ENCODE data around the gene S100B.

Gene S100B

DNA sequence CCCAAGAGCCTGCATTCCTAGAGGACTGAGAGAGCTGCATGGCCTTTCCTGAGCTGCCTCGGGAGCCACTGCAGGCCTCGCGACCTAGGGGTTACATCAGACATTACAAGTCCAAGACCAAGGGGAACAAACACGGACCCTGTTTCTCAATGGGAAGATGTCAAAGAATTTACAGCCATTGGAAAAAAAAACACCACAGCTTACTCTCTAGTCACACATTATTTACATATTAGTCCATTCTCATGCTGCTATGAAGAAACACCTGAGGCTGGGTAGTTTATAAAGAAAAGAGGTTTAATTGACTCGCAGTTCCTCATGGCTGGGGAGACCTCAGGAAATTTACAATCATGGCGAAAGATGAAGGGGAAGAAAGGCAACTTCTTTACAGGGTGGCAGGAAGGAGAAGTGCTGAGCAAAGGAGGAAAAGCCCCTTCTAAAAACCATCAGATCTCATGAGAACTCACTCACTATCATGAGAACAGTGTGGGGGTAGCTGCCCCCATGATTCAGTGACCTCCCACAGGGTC, 22.2 kb upstream of the S100B start:
- no peak for FAIRE-seq
- DNase-seq (ENCODE audit: insufficient read length, low spot score) = no peak
- TF ChIP-seq, protein P1, sequence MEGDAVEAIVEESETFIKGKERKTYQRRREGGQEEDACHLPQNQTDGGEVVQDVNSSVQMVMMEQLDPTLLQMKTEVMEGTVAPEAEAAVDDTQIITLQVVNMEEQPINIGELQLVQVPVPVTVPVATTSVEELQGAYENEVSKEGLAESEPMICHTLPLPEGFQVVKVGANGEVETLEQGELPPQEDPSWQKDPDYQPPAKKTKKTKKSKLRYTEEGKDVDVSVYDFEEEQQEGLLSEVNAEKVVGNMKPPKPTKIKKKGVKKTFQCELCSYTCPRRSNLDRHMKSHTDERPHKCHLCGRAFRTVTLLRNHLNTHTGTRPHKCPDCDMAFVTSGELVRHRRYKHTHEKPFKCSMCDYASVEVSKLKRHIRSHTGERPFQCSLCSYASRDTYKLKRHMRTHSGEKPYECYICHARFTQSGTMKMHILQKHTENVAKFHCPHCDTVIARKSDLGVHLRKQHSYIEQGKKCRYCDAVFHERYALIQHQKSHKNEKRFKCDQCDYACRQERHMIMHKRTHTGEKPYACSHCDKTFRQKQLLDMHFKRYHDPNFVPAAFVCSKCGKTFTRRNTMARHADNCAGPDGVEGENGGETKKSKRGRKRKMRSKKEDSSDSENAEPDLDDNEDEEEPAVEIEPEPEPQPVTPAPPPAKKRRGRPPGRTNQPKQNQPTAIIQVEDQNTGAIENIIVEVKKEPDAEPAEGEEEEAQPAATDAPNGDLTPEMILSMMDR (IDR thresholded peaks at IDR 0.05; ENCODE audit: insufficient read depth, missing control alignments) = no peak

DNA sequence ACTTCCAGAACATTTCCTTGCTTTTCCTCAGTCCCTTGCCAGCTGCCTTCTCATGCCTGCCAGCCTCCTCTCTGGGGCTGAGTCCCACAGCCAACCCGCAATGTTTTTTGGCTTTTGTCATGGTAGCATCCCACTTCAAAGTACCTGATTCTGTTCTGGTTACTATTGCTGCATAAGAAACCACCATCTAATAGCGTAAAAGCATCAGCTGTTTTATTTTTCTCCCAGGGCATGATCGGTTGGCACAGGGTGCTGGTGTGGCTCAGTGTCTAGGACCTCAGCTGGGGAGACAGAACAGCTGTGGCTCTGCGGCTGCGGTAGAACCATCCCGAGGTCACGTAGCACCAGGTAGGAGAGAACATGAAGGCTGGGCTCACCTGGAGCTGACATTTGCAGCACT, 21.7 kb upstream of the S100B start:
- TF ChIP-seq, protein P1 (IDR thresholded peaks at IDR 0.05; ENCODE audit: insufficient read depth, missing control alignments) = no peak
- DNase-seq (ENCODE audit: insufficient read length, low spot score) (no peak), FAIRE-seq (no peak)

DNA sequence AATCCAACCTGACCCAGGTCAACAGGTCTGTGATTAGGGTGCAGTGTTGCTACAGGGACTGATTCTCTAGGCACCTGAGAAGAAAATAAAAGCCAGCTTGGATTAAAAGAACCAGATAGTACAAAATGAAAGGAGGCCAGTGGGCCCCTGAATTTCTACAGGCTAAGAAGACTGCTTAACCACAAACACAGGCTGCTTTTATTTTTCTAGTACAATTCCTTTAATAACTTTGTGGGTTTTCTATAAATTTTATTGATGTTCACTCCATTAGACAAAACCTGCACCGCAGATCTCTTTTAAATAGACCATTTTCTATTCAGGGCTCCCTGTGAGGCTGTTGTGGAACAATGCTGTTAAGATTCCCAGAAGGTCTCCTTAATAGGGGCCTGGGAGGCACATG, 20.9 kb upstream of the S100B start:
- TF ChIP-seq, protein P1 (IDR thresholded peaks at IDR 0.05; ENCODE audit: insufficient read depth, missing control alignments) = no peak
- no peak for FAIRE-seq
- DNase-seq (ENCODE audit: insufficient read length, low spot score) = no peak

DNA sequence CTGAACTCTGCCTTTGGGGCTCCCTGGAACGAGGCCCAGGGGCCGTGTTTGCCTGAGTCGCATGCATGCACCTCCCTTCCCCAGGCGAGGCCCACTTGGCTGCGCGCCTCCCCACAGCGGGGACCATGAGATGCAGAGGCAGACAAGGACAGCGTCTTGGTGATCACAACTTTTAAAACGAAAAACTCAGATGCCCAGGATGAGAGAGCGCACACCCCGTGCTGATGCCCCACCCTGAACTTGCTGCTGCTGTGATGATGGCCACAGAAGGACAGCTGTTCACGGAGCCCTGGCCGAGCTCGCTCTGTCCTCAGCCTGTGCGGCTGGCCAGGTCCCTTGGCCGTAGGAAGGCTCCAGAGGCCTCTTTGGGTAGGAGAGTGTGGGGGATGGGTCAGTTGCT, 19.2 kb upstream of the S100B start:
- TF ChIP-seq, protein P1 (IDR thresholded peaks at IDR 0.05; ENCODE audit: insufficient read depth, missing control alignments) = no peak
- FAIRE-seq (no peak), DNase-seq (ENCODE audit: insufficient read length, low spot score) (no peak)

DNA sequence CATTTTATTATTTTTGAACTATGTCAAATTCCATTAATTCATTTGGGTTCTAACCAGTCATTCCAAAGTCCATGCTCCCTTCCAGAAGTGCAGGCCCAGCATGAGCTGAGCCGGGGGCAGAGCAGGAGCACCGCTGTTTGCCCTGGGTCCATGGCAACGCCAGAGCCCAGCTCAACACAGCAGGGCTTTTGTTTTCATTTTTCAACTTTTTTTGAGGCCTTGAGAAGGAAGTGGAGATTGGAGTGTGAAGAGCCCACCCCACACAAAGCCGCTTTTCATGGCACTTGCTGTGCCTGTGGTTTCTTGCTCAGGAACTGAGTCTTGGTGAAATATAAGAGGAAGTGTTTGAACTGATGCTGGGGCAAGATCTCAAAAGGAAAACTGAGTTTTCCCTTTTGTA, 17.3 kb upstream of the S100B start:
- TF ChIP-seq, protein P1 (IDR thresholded peaks at IDR 0.05; ENCODE audit: insufficient read depth, missing control alignments) = no peak
- DNase-seq (ENCODE audit: insufficient read length, low spot score) (no peak), FAIRE-seq (no peak)

DNA sequence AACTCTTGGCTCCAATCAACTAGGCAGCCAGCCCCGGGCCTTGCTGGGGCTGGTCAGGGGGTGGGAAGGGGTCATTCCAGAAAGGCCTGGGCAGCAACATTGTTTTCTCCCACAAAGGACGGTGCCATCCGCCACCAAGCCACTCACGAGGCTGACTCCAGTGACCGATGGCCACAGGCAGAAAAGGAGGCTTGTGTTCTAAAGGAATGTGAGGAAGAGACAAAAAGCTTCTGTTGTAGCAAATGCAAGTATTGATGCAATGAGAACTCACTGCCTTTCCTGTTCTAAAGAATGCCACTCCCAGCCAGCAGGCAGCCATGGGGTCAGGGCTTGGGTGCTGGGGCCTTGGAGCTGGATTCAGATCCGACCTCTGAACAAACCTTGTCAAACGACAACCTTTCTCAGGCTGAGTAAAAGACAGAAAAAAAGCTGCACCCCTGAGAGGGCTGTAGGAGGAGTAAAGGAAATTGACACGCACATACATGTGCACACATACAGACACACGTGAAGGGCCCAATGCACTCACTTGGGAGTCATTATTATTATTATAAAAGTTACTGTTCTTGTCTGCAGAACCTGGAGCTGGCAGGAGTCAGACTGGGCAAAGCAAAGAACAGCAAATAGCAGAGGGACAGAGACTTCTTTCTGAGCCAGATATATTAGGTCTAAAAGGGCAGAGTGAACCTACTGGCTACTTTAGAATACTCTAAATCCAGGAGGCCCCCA, 16.7 kb upstream of the S100B start:
- no peak for DNase-seq (ENCODE audit: insufficient read length, low spot score)
- FAIRE-seq = no peak
- TF ChIP-seq, protein P1 (IDR thresholded peaks at IDR 0.05; ENCODE audit: insufficient read depth, missing control alignments) = no peak

DNA sequence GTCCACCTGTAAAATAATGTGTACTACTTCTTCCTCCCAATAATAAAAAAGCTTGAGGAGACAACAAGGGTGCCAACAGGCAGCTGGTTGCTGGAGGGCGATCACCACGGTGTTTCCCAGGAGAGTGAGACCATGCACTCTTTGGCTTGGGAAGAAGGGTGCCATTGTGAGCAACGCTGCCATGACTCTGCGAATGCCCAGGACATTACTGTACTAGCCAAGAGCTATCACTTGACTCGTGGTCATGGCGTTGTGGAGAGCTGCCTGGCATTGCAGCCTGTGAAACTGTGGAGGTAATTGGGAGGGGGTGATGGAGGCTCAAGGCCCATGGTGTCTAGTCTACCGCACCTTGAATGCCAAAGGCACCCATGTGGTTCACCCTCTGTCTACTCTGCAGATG, 16.0 kb upstream of the S100B start:
- TF ChIP-seq, protein P1 (IDR thresholded peaks at IDR 0.05; ENCODE audit: insufficient read depth, missing control alignments) = no peak
- FAIRE-seq = no peak
- DNase-seq (ENCODE audit: insufficient read length, low spot score) = no peak
